Left ventricle myocardium inferior (tissue), 1 donor: ENCODE data around the gene CELSR2. TPM values are rescaled to one million over a fixed set of nuclear protein-coding genes. Genes with fewer than 3 reads are reported as not detected.

Experiments
- DNase-seq: peaks from one replicate; pipeline ENCODE4 v3.0.0-alpha.2; 2020
- H3K27ac ChIP-seq: fragments of 200-600 bp; replicated peaks from 2 replicates; pipeline ENCODE4 v1.8.0; 2021
- H3K27me3 ChIP-seq: fragments of 200-600 bp; 2 replicates; pipeline ENCODE4 v1.8.0; 2021; ENCODE audit warnings: low read depth
- H3K36me3 ChIP-seq: fragments of 200-600 bp; 2 replicates; pipeline ENCODE4 v1.8.0; 2021
- H3K4me1 ChIP-seq: fragments of 200-600 bp; 2 replicates; pipeline ENCODE4 v1.8.0; 2021
- H3K4me3 ChIP-seq: fragments of 200-600 bp; 2 replicates; pipeline ENCODE4 v1.8.0; 2021; ENCODE audit warnings: mild to moderate bottlenecking, moderate library complexity
- H3K9me3 ChIP-seq: fragments of 200-600 bp; replicated peaks from 2 replicates; pipeline ENCODE4 v1.8.0; 2021
- CTCF ChIP-seq: fragments of 200-600 bp; IDR thresholded peaks from 2 replicates; pipeline ENCODE4 v1.8.0; 2021; ENCODE audit warnings: antibody characterized with exemption, mild to moderate bottlenecking, borderline replicate concordance
- intact Hi-C: fragments of 100-400 bp; cut with micrococcal nuclease; formaldehyde crosslinking; loops from one replicate; pipeline ENCODE4 v1.11.0; 2022
- total RNA-seq: library from RNA; stranded (reverse); fragmentation: NEBNext Ultra II Directional; extraction: Animal tissue kit (Norgen Biotek cat#: 25700); gene quantifications from one replicate; pipeline ENCODE4 v1.2.1, GENCODE V29; 2021
- donor health status: DM: no; HTN: yes; CAD: no; lungs with severe emphysema.

The CELSR2 gene
- total RNA-seq, 1 donor from 2014 or later = 4.2 TPM

- no peak for TF ChIP-seq CTCF
- Histone ChIP-seq H3K9me3 (no peaks in the 10 kb centered on the region), H3K4me1 (peaks cover 14% of the 10 kb centered on the region), H3K36me3 (peaks cover 50% of the 10 kb centered on the region), H3K27ac (no peak overlapping the region), H3K27me3 (no peaks in the 10 kb centered on the region), H3K4me3 (no peak overlapping the region)
- intact Hi-C loops = no loop called here
- DNase-seq = no peak
Measured at GRCh38 chr1:109225308-109225707, 24.0 kb upstream of the CELSR2 start.

- DNase-seq = no peak
- H3K4me3 ChIP-seq = no peak overlapping the region
- no peak overlapping the region for H3K27ac ChIP-seq
- no peaks in the 10 kb centered on the region for H3K27me3 ChIP-seq
- H3K4me1 ChIP-seq = peaks cover 12% of the 10 kb centered on the region
- intact Hi-C loops = no loop called here
- TF ChIP-seq CTCF = no peak
- peaks cover 56% of the 10 kb centered on the region for H3K36me3 ChIP-seq
- H3K9me3 ChIP-seq = no peaks in the 10 kb centered on the region
Measured at GRCh38 chr1:109225711-109226445, 23.5 kb upstream of the CELSR2 start.

- Histone ChIP-seq H3K27ac (no peak overlapping the region), H3K4me1 (no peaks in the 10 kb centered on the region), H3K36me3 (peaks cover 73% of the 10 kb centered on the region), H3K4me3 (no peak overlapping the region), H3K27me3 (no peaks in the 10 kb centered on the region), H3K9me3 (no peaks in the 10 kb centered on the region)
- DNase-seq = no peak
- TF ChIP-seq CTCF = no peak
- intact Hi-C loops = no loop called here
Measured at GRCh38 chr1:109228167-109228566, 21.2 kb upstream of the CELSR2 start.

GRCh38 chr1:109229531-109230127 lies 19.7 kb upstream of the CELSR2 start:
- H3K36me3 ChIP-seq = peaks cover 85% of the 10 kb centered on the region
- no peaks in the 10 kb centered on the region for H3K27me3 ChIP-seq
- no peak overlapping the region for H3K4me3 ChIP-seq
- TF ChIP-seq CTCF = no peak
- H3K9me3 ChIP-seq = no peaks in the 10 kb centered on the region
- DNase-seq = no peak
- intact Hi-C loops = no loop called here
- H3K27ac ChIP-seq = no peak overlapping the region
- no peaks in the 10 kb centered on the region for H3K4me1 ChIP-seq

- H3K4me1 ChIP-seq = no peaks in the 10 kb centered on the region
- peaks cover 85% of the 10 kb centered on the region for H3K36me3 ChIP-seq
- no peak overlapping the region for H3K4me3 ChIP-seq
- no peaks in the 10 kb centered on the region for H3K27me3 ChIP-seq
- no peaks in the 10 kb centered on the region for H3K9me3 ChIP-seq
- no peak overlapping the region for H3K27ac ChIP-seq
- intact Hi-C loops = no loop called here
- TF ChIP-seq CTCF = no peak
- no peak for DNase-seq
Measured at GRCh38 chr1:109231066-109231465, 18.3 kb upstream of the CELSR2 start.
